AG09319 (cell line): Measurements from ENCODE around the gene ZMIZ2.

Experiments used
- DNase-seq: peaks from one replicate; pipeline ENCODE4 v3.0.0-alpha.2; 2010; ENCODE audit warnings: low read depth; ENCODE audit errors: extremely low read depth
- TF ChIP-seq, protein P1 (sequence below): IDR thresholded peaks from 2 replicates; pipeline ENCODE4 v1.5.1; 2011; ENCODE audit warnings: low read depth, mild to moderate bottlenecking, inconsistent platforms, low read length, moderate library complexity

Gene ZMIZ2

GRCh38 chr7:44814919-44815318, 66.3 kb downstream of the ZMIZ2 start:
- TF ChIP-seq, protein P1, sequence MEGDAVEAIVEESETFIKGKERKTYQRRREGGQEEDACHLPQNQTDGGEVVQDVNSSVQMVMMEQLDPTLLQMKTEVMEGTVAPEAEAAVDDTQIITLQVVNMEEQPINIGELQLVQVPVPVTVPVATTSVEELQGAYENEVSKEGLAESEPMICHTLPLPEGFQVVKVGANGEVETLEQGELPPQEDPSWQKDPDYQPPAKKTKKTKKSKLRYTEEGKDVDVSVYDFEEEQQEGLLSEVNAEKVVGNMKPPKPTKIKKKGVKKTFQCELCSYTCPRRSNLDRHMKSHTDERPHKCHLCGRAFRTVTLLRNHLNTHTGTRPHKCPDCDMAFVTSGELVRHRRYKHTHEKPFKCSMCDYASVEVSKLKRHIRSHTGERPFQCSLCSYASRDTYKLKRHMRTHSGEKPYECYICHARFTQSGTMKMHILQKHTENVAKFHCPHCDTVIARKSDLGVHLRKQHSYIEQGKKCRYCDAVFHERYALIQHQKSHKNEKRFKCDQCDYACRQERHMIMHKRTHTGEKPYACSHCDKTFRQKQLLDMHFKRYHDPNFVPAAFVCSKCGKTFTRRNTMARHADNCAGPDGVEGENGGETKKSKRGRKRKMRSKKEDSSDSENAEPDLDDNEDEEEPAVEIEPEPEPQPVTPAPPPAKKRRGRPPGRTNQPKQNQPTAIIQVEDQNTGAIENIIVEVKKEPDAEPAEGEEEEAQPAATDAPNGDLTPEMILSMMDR: no peak
- DNase-seq: no peak

DNA sequence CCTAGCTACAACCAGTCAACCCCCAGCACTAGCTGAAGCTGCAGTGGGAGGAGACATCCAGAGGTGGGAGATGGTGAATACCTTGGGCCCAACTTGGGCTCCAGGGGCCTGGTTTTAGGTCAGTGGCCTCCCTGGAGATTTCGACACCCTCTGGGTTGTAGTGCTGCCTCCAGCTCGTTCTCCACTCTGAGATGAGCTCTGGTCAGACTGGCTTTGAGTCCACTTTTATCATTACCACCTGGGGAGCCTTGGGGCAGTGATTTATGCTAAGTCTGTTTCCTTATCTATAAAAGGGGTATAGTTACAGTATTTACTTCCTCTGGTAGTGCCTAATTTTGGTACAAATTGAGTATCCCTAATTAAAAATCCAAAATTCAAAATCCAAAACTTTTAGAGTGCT, 70.6 kb downstream of the ZMIZ2 start:
- no peak for DNase-seq
- TF ChIP-seq, protein P1: no peak
